ENCODE results near the gene NBDY. TPM values are rescaled to one million over a fixed set of nuclear protein-coding genes. Genes with fewer than 3 reads are reported as not detected.

Gene NBDY
- total and polyA plus RNA-seq, 4 donors, result 0.84 to 10.4 (median 5.2) TPM

DNA sequence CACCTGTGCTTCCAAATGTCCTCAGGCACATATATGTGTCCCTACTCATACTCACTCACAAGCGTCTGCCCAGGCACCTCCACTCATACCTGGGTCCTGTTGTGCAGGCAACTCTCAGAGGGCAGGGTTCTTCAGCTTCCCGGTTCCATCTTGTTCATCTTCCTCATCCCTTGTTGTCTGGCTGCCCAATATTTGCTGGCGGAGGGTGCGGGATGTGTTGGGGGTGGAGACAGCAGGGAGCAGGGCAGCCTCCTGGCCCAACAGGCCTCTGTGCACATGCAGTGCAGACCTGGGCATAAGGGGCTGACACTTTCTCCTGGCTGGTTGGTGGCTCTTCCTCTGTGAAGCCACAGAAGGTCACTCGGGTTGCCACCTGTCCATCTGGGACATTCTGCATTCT is 32.1 kb downstream of the NBDY start (continued):
- TF ChIP-seq SP1 (IDR thresholded peaks at IDR 0.05), result no peak

DNA sequence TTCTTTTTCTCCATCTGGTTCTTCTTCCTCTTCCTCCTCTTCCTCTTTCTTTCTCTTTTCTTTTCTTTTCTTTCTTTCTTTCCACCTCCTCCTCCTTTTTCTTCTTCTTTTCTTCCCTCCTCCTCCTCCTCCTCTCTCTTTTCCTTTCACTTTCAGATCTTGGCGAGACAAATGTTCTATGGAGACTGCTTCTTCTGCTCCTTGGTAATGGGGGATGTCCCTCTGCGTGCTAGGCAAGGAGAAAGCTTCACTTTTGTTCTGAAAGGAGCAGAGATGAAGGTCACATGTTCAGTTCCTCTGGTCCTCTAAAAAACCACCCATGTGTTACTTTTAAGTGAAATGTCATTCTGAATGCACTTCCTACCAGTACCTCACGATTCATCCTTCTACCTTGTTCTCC is 33.2 kb downstream of the NBDY start:
- DNase-seq (ENCODE audit: low spot score), result no peak
- TF ChIP-seq, protein P1, sequence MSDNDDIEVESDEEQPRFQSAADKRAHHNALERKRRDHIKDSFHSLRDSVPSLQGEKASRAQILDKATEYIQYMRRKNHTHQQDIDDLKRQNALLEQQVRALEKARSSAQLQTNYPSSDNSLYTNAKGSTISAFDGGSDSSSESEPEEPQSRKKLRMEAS (IDR thresholded peaks at IDR 0.05), result no peak
- TF ChIP-seq HNF4G (IDR thresholded peaks at IDR 0.05) (no peak), TAF1 (conservative IDR thresholded peaks at IDR 0.05) (no peak), FOXA1 (IDR thresholded peaks at IDR 0.05) (no peak), NR2F2 (IDR thresholded peaks at IDR 0.05) (no peak), EGR1 (IDR thresholded peaks at IDR 0.05; ENCODE audit: low read depth in 2 of 2) (no peak), FOXA2 (IDR thresholded peaks at IDR 0.05) (no peak), RAD21 (IDR thresholded peaks at IDR 0.05) (no peak), SP1 (IDR thresholded peaks at IDR 0.05) (no peak), HNF4A (conservative IDR thresholded peaks at IDR 0.05) (no peak), RXRA (IDR thresholded peaks at IDR 0.05) (no peak)
- TF ChIP-seq, protein P2, sequence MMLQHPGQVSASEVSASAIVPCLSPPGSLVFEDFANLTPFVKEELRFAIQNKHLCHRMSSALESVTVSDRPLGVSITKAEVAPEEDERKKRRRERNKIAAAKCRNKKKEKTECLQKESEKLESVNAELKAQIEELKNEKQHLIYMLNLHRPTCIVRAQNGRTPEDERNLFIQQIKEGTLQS (IDR thresholded peaks at IDR 0.05), result no peak
- TF ChIP-seq, protein P3, sequence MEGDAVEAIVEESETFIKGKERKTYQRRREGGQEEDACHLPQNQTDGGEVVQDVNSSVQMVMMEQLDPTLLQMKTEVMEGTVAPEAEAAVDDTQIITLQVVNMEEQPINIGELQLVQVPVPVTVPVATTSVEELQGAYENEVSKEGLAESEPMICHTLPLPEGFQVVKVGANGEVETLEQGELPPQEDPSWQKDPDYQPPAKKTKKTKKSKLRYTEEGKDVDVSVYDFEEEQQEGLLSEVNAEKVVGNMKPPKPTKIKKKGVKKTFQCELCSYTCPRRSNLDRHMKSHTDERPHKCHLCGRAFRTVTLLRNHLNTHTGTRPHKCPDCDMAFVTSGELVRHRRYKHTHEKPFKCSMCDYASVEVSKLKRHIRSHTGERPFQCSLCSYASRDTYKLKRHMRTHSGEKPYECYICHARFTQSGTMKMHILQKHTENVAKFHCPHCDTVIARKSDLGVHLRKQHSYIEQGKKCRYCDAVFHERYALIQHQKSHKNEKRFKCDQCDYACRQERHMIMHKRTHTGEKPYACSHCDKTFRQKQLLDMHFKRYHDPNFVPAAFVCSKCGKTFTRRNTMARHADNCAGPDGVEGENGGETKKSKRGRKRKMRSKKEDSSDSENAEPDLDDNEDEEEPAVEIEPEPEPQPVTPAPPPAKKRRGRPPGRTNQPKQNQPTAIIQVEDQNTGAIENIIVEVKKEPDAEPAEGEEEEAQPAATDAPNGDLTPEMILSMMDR (IDR thresholded peaks at IDR 0.05; ENCODE audit: low read depth, low read length, missing input control), result no peak
- TF ChIP-seq, protein P4, sequence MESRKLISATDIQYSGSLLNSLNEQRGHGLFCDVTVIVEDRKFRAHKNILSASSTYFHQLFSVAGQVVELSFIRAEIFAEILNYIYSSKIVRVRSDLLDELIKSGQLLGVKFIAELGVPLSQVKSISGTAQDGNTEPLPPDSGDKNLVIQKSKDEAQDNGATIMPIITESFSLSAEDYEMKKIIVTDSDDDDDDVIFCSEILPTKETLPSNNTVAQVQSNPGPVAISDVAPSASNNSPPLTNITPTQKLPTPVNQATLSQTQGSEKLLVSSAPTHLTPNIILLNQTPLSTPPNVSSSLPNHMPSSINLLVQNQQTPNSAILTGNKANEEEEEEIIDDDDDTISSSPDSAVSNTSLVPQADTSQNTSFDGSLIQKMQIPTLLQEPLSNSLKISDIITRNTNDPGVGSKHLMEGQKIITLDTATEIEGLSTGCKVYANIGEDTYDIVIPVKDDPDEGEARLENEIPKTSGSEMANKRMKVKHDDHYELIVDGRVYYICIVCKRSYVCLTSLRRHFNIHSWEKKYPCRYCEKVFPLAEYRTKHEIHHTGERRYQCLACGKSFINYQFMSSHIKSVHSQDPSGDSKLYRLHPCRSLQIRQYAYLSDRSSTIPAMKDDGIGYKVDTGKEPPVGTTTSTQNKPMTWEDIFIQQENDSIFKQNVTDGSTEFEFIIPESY (IDR thresholded peaks at IDR 0.05), result no peak
- Histone ChIP-seq H3K9me3 (ENCODE audit: control insufficient read depth in 4 of 4, low read length in 3 of 4) (no peaks in the 10 kb centered on the region), H3K4me1 (ENCODE audit: control insufficient read depth in 4 of 4, insufficient read depth in 4 of 4, low read length in 3 of 4) (peaks cover 0 to 54% (median 38%) of the 10 kb centered on the region in 4 donors), H3K36me3 (ENCODE audit: control insufficient read depth in 4 of 4, insufficient read depth in 3 of 4, low read depth in 1 of 4, low read length in 3 of 4) (peaks cover 0 to 2% (median 0%) of the 10 kb centered on the region in 4 donors), H3K4me3 (ENCODE audit: low read depth in 1 of 3, low read length in 3 of 3) (no peak overlapping the region), H3K27me3 (ENCODE audit: control insufficient read depth in 4 of 4, insufficient read depth in 4 of 4, low read length in 3 of 4) (no peaks in the 10 kb centered on the region), H3K9ac (ENCODE audit: low read depth in 1 of 2, low read length in 2 of 2) (no peak overlapping the region), H3K27ac (ENCODE audit: low read depth in 1 of 2, low read length in 2 of 2) (no peak overlapping the region)
- WGBS, result 64% methylated on average over 3 of the region's 3 CpGs

DNA sequence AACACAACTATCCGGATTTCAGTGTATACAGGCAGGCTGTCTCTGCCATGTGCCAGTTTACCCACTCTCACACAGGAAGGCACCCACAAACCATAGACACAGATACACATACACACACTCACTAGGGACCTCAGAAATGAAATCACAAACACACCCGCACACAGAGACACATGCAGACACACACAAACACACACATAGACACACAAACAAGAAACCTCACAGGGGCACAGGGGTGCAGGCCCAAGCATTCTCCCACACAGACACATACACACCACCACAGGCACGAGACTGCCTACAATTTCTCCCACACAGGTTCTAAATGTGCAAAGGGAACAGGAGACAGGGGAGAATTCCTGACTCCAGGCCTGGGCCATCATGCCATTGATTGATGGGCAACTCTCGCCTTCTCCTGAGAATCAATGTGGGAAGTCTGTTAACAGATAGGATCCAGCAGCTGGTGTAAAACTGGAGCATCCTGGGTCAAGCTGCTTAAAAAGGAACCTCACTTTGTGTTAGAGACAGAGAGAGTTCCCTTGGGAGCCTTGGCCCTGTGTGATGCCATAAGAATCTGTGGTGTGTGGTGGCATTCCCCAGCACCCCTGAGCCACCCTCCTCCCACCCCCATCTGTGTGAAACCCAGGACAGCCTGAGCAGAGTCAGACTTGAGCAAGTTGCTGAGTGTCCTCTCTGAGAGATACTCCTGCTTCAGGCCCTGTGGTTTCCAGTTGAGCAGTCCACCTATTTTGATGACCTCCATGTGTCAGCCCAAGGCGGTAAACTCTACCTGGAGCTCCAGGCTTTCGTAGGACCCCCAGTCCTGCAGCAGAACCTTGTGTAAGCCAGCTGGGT is 33.9 kb downstream of the NBDY start:
- Histone ChIP-seq H3K36me3 (ENCODE audit: control insufficient read depth in 4 of 4, insufficient read depth in 3 of 4, low read depth in 1 of 4, low read length in 3 of 4) (peaks cover 0 to 2% (median 0%) of the 10 kb centered on the region in 4 donors), H3K27me3 (ENCODE audit: control insufficient read depth in 4 of 4, insufficient read depth in 4 of 4, low read length in 3 of 4) (no peaks in the 10 kb centered on the region), H3K9ac (ENCODE audit: low read depth in 1 of 2, low read length in 2 of 2) (no peak overlapping the region), H3K9me3 (ENCODE audit: control insufficient read depth in 4 of 4, low read length in 3 of 4) (no peaks in the 10 kb centered on the region), H3K4me3 (ENCODE audit: low read depth in 1 of 3, low read length in 3 of 3) (no peak overlapping the region), H3K4me1 (ENCODE audit: control insufficient read depth in 4 of 4, insufficient read depth in 4 of 4, low read length in 3 of 4) (peaks cover 0 to 54% (median 38%) of the 10 kb centered on the region in 4 donors), H3K27ac (ENCODE audit: low read depth in 1 of 2, low read length in 2 of 2) (peak overlapping the region; percentile 43 to 81)
- 73% methylated on average over 6 of the region's 6 CpGs for WGBS
- DNase-seq (ENCODE audit: low spot score), result no peak
- TF ChIP-seq FOXA2 (IDR thresholded peaks at IDR 0.05) (no peak), SP1 (IDR thresholded peaks at IDR 0.05) (no peak), RAD21 (IDR thresholded peaks at IDR 0.05) (no peak), YY1 (IDR thresholded peaks at IDR 0.05) (no peak), HNF4A (conservative IDR thresholded peaks at IDR 0.05) (no peak), GABPA (IDR thresholded peaks at IDR 0.05 in 1 of 2, conservative IDR thresholded peaks at IDR 0.05 in 1 of 2) (no peak), HNF4G (IDR thresholded peaks at IDR 0.05) (no peak), RXRA (IDR thresholded peaks at IDR 0.05) (no peak), EGR1 (IDR thresholded peaks at IDR 0.05; ENCODE audit: low read depth in 2 of 2) (no peak), FOXA1 (IDR thresholded peaks at IDR 0.05) (no peak), JUND (IDR thresholded peaks at IDR 0.05) (no peak)
- TF ChIP-seq, protein P1 (IDR thresholded peaks at IDR 0.05), result no peak
- TF ChIP-seq, protein P2 (IDR thresholded peaks at IDR 0.05), result no peak
- TF ChIP-seq, protein P5, sequence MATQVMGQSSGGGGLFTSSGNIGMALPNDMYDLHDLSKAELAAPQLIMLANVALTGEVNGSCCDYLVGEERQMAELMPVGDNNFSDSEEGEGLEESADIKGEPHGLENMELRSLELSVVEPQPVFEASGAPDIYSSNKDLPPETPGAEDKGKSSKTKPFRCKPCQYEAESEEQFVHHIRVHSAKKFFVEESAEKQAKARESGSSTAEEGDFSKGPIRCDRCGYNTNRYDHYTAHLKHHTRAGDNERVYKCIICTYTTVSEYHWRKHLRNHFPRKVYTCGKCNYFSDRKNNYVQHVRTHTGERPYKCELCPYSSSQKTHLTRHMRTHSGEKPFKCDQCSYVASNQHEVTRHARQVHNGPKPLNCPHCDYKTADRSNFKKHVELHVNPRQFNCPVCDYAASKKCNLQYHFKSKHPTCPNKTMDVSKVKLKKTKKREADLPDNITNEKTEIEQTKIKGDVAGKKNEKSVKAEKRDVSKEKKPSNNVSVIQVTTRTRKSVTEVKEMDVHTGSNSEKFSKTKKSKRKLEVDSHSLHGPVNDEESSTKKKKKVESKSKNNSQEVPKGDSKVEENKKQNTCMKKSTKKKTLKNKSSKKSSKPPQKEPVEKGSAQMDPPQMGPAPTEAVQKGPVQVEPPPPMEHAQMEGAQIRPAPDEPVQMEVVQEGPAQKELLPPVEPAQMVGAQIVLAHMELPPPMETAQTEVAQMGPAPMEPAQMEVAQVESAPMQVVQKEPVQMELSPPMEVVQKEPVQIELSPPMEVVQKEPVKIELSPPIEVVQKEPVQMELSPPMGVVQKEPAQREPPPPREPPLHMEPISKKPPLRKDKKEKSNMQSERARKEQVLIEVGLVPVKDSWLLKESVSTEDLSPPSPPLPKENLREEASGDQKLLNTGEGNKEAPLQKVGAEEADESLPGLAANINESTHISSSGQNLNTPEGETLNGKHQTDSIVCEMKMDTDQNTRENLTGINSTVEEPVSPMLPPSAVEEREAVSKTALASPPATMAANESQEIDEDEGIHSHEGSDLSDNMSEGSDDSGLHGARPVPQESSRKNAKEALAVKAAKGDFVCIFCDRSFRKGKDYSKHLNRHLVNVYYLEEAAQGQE (IDR thresholded peaks at IDR 0.05), result no peak
